MCF 10A (cell line): ENCODE measurements around the gene TSPAN2. TPM values are rescaled to one million over a fixed set of nuclear protein-coding genes. Genes with fewer than 3 reads are reported as not detected.
A peak's percentile ranks its signal among the peaks of the same experiment; 100 is the strongest.

Experiments
- BruUV-seq: library from RNA; stranded (reverse); fragments of 400-500 nt; replicated peaks from 2 replicates; lab custom pipeline; 2021; lab: Mats Ljungman, UMichigan
- CTCF ChIA-PET: fragments of 300-600 bp; sonication (Branson Sonifier 250); formaldehyde crosslinking; extraction: SDS; loops from one replicate; lab custom pipeline; 2021; ENCODE audit warnings: antibody characterized with exemption, inconsistent platforms; lab: Yijun Ruan, JAX
- POLR2A ChIA-PET: fragments of 300-600, 350-650 bp; sonication (Branson Sonifier 250); formaldehyde crosslinking; extraction: SDS; loops from one replicate; lab custom pipeline; 2020; ENCODE audit warnings: antibody characterized with exemption, inconsistent platforms; lab: Yijun Ruan, JAX
- DNase-seq: peaks from one replicate; pipeline ENCODE4 v3.0.0-alpha.2; 2018; ENCODE audit not compliant: unreplicated experiment
- H3K27ac Mint-ChIP-seq: one replicate; pipeline ENCODE4 v1.8.0; 2022; ENCODE audit warnings: mild to moderate bottlenecking, low read depth, mixed read lengths; ENCODE audit not compliant: unreplicated experiment
- H3K27me3 Mint-ChIP-seq: one replicate; pipeline ENCODE4 v1.8.0; 2022; ENCODE audit warnings: mixed read lengths; ENCODE audit not compliant: insufficient read depth, unreplicated experiment
- H3K36me3 Mint-ChIP-seq: one replicate; pipeline ENCODE4 v1.8.0; 2022; ENCODE audit warnings: mild to moderate bottlenecking, moderate library complexity, mixed read lengths; ENCODE audit not compliant: insufficient read depth, unreplicated experiment
- H3K4me1 Mint-ChIP-seq: one replicate; pipeline ENCODE4 v1.8.0; 2022; ENCODE audit warnings: mixed read lengths; ENCODE audit not compliant: insufficient read depth, unreplicated experiment
- H3K4me3 Mint-ChIP-seq: one replicate; pipeline ENCODE4 v1.8.0; 2022; ENCODE audit warnings: mild to moderate bottlenecking, moderate library complexity, mixed read lengths; ENCODE audit not compliant: unreplicated experiment
- H3K9me3 Mint-ChIP-seq: one replicate; pipeline ENCODE4 v1.8.0; 2022; ENCODE audit warnings: mixed read lengths; ENCODE audit not compliant: unreplicated experiment
- CTCF ChIP-seq: fragments of 200-600 bp; IDR thresholded peaks from one replicate; pipeline ENCODE4 v1.8.0; 2022; ENCODE audit warnings: antibody characterized with exemption, mild to moderate bottlenecking; ENCODE audit not compliant: unreplicated experiment
- intact Hi-C: fragments of 100-400 bp; cut with micrococcal nuclease; formaldehyde crosslinking; loops from 2 replicates; pipeline ENCODE4 v1.14.1; 2022
- total RNA-seq: library from RNA; stranded (reverse); gene quantifications from 2 replicates; pipeline ENCODE4 v1.2.3, GENCODE V29; 2022

TSPAN2 gene
- total RNA-seq, 1 experiment from 2014 or later = 0.42 TPM

- DNase-seq = no peak
- POLR2A ChIA-PET = no interaction called here
- Mint-ChIP-seq H3K27ac (no peak overlapping the region), H3K4me1 (peaks cover 17% of the 10 kb centered on the region), H3K27me3 (no peaks in the 10 kb centered on the region), H3K36me3 (no peaks in the 10 kb centered on the region), H3K4me3 (no peak overlapping the region), H3K9me3 (no peaks in the 10 kb centered on the region)
- CTCF ChIA-PET = interaction anchor here (0.6 to 5.2 kb wide), 2 partner anchors 10 to 1651 kb away, joined by 3 to 38 read pairs; no protein-coding TSS in a partner anchor
- BruUV-seq = TSS peak; percentile 63
- TF ChIP-seq CTCF = no peak
- intact Hi-C loops = no loop called here
Observed at GRCh38 chr1:115063228-115063901, 25.9 kb downstream of the TSPAN2 start.

- H3K4me1 Mint-ChIP-seq = peaks cover 10% of the 10 kb centered on the region
- POLR2A ChIA-PET = no interaction called here
Observed at GRCh38 chr1:115062542-115063004, 26.7 kb downstream of the TSPAN2 start.

GRCh38 chr1:115060501-115060900, 28.8 kb downstream of the TSPAN2 start:
- POLR2A ChIA-PET = no interaction called here
- CTCF ChIA-PET = no interaction called here
- no peak overlapping the region for H3K4me3 Mint-ChIP-seq
- no peaks in the 10 kb centered on the region for H3K36me3 Mint-ChIP-seq
- H3K9me3 Mint-ChIP-seq = no peaks in the 10 kb centered on the region
- H3K27me3 Mint-ChIP-seq = peaks cover under 1% of the 10 kb centered on the region
- BruUV-seq = no TSS peak
- H3K27ac Mint-ChIP-seq = no peak overlapping the region
- peaks cover 7% of the 10 kb centered on the region for H3K4me1 Mint-ChIP-seq
- intact Hi-C loops = no loop called here
- TF ChIP-seq CTCF = no peak
- peak; percentile 16 for DNase-seq

More at GRCh38 chr1:115062542-115063004, 26.7 kb downstream of the TSPAN2 start:
- no TSS peak for BruUV-seq
- Mint-ChIP-seq H3K27ac (no peak overlapping the region), H3K36me3 (no peaks in the 10 kb centered on the region), H3K4me3 (no peak overlapping the region), H3K27me3 (no peaks in the 10 kb centered on the region), H3K9me3 (no peaks in the 10 kb centered on the region)
- TF ChIP-seq CTCF = no peak
- DNase-seq = peak; percentile 61
- intact Hi-C loops = no loop called here
- CTCF ChIA-PET = interaction anchor here (1.8 kb wide), 1 partner anchor 10 kb away, joined by 8 read pairs; no protein-coding TSS in a partner anchor

DNA sequence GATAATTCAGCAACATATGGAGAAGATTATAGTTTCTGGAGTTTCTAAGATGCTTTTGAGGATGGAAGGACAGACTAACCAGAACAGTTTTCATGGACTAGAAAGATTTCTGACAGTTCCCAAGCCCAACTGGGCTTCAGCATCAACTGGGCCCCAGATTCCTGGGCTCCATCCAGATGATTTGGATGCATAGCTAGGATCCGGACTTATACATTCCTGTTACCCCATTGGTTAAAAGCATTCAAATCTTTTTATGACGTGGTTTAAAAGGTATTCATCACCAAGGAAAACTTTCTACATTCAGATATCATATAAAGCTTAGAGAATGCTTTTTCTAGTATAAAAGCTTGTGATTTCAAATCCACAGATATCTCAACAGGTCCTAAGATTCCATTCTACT, 30.0 kb downstream of the TSPAN2 start:
- CTCF ChIA-PET = interaction anchor here (0.7 to 1.3 kb wide), 2 partner anchors 10 to 54 kb away, joined by 3 to 8 read pairs; no protein-coding TSS in a partner anchor
- Mint-ChIP-seq H3K36me3 (no peaks in the 10 kb centered on the region), H3K27me3 (peaks cover 12% of the 10 kb centered on the region), H3K27ac (no peak overlapping the region), H3K4me1 (peaks cover 4% of the 10 kb centered on the region), H3K4me3 (no peak overlapping the region), H3K9me3 (no peaks in the 10 kb centered on the region)
- POLR2A ChIA-PET = no interaction called here
- no peak for TF ChIP-seq CTCF
- BruUV-seq = no TSS peak
- no peak for DNase-seq
- intact Hi-C loops = no loop called here
